Measurements from ENCODE around the gene KDM4C.

DNA sequence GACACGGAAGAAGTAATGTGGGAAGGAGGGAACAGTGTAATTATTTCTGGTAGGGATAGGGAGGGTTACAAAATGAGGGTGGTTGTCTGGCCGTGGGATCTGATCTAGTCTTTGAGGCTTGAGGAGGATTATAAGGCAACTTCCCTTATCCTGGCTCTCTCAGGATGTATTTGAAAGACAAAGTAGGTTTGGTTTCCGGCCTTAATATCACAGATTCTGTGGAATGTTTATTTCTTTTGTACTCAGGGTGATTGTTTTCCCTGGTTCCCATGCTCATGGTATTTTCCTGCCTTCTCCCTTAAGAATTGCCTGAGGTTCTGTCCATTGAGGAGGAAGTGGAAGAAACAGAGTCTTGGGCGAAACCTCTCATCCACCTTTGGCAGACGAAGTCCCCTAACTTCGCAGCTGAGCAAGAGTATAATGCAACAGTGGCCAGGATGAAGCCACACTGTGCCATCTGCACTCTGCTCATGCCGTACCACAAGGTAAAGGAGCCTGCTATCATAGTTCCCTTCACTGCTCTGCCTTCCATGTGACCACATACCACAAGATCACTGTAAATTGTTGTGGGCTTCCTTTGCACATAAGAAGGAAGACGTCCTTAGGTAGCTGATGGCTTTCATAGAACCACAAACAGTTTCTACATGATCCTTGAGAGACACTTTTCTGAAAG is 253.8 kb downstream of the KDM4C start:
- TF ChIP-seq POLR2A (IDR thresholded peaks at IDR 0.05) (no peak), EP300 (IDR thresholded peaks at IDR 0.05; ENCODE audit: low read depth) (no peak)
- TF ChIP-seq, protein P1, sequence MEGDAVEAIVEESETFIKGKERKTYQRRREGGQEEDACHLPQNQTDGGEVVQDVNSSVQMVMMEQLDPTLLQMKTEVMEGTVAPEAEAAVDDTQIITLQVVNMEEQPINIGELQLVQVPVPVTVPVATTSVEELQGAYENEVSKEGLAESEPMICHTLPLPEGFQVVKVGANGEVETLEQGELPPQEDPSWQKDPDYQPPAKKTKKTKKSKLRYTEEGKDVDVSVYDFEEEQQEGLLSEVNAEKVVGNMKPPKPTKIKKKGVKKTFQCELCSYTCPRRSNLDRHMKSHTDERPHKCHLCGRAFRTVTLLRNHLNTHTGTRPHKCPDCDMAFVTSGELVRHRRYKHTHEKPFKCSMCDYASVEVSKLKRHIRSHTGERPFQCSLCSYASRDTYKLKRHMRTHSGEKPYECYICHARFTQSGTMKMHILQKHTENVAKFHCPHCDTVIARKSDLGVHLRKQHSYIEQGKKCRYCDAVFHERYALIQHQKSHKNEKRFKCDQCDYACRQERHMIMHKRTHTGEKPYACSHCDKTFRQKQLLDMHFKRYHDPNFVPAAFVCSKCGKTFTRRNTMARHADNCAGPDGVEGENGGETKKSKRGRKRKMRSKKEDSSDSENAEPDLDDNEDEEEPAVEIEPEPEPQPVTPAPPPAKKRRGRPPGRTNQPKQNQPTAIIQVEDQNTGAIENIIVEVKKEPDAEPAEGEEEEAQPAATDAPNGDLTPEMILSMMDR (IDR thresholded peaks at IDR 0.05): no peak
